Inflammatory macrophage treated with lipopolysaccharide for 4 hours (primary cell): ENCODE data around the gene CHRNA9.
"Not testable (repeated sequence)": the region's sequence is repeated elsewhere in the genome, so short reads cannot be mapped to it uniquely, and the experiment has no call there.

Source experiments
- DNase-seq: peaks from one replicate; pipeline ENCODE4 v3.0.0-alpha.2; 2020

CHRNA9 gene

GRCh38 chr4:40334591-40335524 is at the start of gene CHRNA9:
Gene CHRNA9 (plus strand): TSS chr4:40335333. CDS start chr4:40335468, 135 bp downstream.
- no peak for DNase-seq

GRCh38 chr4:40285692-40286091 is 49.4 kb upstream of the CHRNA9 start:
- DNase-seq, result no peak

GRCh38 chr4:40288566-40288965 is 46.6 kb upstream of the CHRNA9 start:
- DNase-seq, result no peak

GRCh38 chr4:40289366-40290188 is 45.6 kb upstream of the CHRNA9 start:
- peak; percentile 34 for DNase-seq

- DNase-seq, result not testable (repeated sequence)
Measured at GRCh38 chr4:40290611-40291186, 44.4 kb upstream of the CHRNA9 start.

- peak; percentile 88 for DNase-seq
Measured at GRCh38 chr4:40292313-40292759, 42.8 kb upstream of the CHRNA9 start.

GRCh38 chr4:40294339-40294738 is 40.8 kb upstream of the CHRNA9 start:
- no peak for DNase-seq

- not testable (repeated sequence) for DNase-seq
Measured at GRCh38 chr4:40295030-40295429, 40.1 kb upstream of the CHRNA9 start.

GRCh38 chr4:40295572-40295971 is 39.6 kb upstream of the CHRNA9 start:
- DNase-seq, result no peak

GRCh38 chr4:40299126-40299525 is 36.0 kb upstream of the CHRNA9 start:
- DNase-seq, result no peak

- DNase-seq, result no peak
Measured at GRCh38 chr4:40299811-40300292, 35.3 kb upstream of the CHRNA9 start.

GRCh38 chr4:40300371-40301162 is 34.6 kb upstream of the CHRNA9 start:
- DNase-seq, result no peak

GRCh38 chr4:40301603-40302002 is 33.5 kb upstream of the CHRNA9 start:
- DNase-seq, result no peak

- DNase-seq, result no peak
Measured at GRCh38 chr4:40303751-40304150, 31.4 kb upstream of the CHRNA9 start.

- DNase-seq, result peak; percentile 68
Measured at GRCh38 chr4:40305328-40306170, 29.6 kb upstream of the CHRNA9 start.

- DNase-seq, result no peak
Measured at GRCh38 chr4:40306226-40306625, 28.9 kb upstream of the CHRNA9 start.

GRCh38 chr4:40306976-40307375 is 28.2 kb upstream of the CHRNA9 start:
- DNase-seq, result no peak

- peak; percentile 95 for DNase-seq
Measured at GRCh38 chr4:40307627-40308497, 27.3 kb upstream of the CHRNA9 start.

GRCh38 chr4:40308528-40309122 is 26.5 kb upstream of the CHRNA9 start:
- DNase-seq, result no peak
